DND-41 (cell line): ENCODE results near the gene CDYL.

Experiments
- EZH2 ChIP-seq: IDR thresholded peaks from 3 replicates; pipeline ENCODE4 v1.6.1; 2012; ENCODE audit warnings: borderline replicate concordance, low read depth, mild to moderate bottlenecking, moderate library complexity, low read length, inconsistent platforms; ENCODE audit not compliant: severe bottlenecking
- TF ChIP-seq, protein P1 (sequence below): IDR thresholded peaks from 2 replicates; pipeline ENCODE4 v1.5.1; 2012; ENCODE audit warnings: borderline replicate concordance, low read length, moderate library complexity, mild to moderate bottlenecking; ENCODE audit not compliant: poor library complexity, severe bottlenecking; ENCODE audit errors: extremely low read depth

DNA sequence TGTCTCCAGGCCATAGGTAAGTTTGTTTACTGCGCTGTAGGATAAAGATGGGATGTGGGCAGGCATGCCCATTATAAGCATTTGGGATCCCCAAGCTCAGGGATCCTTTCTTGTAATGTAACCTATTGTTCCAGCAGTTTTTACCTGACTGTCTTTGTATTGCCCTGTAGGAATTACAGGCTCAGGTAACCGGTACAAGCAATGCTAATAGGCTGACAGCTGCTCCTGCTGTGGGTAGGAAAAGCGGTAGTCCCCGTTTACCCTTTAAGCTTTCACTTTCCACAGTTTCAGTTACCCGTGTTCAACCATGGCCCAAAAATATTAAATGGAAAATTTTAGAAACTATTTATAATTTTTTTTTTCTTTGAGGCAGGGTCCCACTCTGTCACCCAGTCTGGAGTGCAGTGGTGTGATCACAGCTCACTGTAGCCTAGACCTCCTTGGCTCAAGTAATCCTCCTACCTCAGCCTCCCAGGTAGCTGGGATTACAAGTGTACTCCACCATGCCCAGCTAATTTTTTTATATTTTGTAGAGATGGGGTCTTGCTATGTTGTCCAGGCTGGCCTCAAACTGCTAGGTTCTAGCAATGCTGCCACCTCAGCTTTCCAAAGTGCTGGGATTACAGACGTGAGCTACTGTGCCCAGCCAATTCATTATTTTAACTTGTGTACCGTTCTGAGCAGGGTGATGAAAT is 108.6 kb downstream of the CDYL start:
- TF ChIP-seq, protein P1, sequence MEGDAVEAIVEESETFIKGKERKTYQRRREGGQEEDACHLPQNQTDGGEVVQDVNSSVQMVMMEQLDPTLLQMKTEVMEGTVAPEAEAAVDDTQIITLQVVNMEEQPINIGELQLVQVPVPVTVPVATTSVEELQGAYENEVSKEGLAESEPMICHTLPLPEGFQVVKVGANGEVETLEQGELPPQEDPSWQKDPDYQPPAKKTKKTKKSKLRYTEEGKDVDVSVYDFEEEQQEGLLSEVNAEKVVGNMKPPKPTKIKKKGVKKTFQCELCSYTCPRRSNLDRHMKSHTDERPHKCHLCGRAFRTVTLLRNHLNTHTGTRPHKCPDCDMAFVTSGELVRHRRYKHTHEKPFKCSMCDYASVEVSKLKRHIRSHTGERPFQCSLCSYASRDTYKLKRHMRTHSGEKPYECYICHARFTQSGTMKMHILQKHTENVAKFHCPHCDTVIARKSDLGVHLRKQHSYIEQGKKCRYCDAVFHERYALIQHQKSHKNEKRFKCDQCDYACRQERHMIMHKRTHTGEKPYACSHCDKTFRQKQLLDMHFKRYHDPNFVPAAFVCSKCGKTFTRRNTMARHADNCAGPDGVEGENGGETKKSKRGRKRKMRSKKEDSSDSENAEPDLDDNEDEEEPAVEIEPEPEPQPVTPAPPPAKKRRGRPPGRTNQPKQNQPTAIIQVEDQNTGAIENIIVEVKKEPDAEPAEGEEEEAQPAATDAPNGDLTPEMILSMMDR, result no peak
- no peak for TF ChIP-seq EZH2
